ENCODE measurements around the gene TCF7L1. TPM values are rescaled to one million over a fixed set of nuclear protein-coding genes. Genes with fewer than 3 reads are reported as not detected.
"Not testable (repeated sequence)": the region's sequence is repeated elsewhere in the genome, so short reads cannot be mapped to it uniquely, and the experiment has no call there.

Gene TCF7L1
- polyA plus RNA-seq, 3 donors = 56.7 to 62.1 (median 58.2) TPM

DNA sequence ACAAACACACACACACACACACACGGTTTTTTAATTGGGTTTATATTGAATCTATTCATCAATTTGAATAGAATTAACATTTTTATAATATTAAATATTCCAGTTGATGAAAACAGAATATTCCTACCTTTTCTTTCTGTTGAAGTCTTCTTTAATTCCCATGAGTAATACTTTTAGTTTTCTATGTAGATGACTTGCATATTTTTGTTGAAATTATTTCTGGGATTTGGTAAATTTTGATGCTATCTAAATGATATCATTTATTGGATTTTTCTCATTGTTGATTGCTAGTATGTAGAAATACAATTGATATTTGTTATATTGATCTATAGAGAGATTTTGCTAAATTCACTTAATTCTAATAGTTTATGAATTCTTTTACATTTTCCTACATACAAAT lies 12.8 kb upstream of the TCF7L1 start:
- DNase-seq = no peak

DNA sequence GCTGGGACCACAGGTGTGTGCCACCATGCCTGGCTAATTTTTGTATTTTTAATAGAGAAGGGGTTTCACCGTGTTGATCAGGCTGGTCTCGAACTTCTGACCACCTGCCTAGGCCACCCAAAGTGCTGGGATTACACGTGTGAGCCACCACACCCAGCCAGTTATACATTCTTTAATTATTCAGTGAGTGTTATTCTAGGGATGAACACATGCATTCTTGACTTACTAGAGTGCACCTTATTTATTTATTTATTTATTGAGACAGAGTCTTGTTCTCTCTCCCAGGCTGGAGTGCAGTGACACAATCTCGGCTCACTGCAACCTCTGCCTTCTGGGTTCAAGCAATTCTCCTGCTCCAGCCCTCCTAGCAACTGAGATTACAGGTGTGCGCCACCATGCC lies 6.7 kb upstream of the TCF7L1 start:
- not testable (repeated sequence) for DNase-seq

DNA sequence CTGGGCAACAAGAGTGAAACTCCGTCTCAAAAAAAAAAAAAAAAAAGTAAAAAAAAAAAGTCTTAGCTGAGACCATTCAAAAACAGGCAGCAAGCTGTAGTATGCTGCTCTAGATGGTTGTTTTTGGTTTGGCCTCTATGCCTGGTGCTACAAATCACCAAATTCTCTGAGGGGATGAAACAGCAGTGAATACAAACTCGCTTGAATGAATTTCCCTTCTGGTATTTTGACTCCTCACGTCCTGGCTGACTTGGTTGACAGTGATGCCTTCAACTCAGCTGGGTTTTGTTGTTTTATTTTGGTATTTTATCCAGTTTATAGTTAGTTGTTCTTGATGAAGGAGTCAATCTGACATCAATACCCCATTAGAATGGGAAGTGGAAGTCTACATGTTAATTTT lies 3.3 kb upstream of the TCF7L1 start:
- DNase-seq = no peak

DNA sequence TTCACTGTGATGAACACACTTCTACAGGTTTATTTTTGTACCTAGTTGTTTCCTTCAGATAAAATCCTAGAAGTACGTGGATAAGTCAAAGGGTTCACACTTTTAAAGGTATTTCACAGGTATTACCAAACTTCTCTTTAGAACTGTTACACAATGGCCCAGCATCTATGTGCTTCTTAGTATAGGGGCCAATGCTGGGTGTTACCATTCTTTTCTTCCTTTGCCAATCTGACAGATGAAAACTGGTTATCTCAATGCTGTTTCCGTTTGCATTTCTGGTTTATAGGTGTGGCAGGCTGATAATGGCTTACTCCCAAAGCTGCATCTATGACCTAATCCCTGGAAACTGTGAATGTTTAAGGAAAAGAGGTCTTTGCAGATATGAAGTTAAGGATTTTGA lies 2.8 kb upstream of the TCF7L1 start:
- DNase-seq = no peak

DNA sequence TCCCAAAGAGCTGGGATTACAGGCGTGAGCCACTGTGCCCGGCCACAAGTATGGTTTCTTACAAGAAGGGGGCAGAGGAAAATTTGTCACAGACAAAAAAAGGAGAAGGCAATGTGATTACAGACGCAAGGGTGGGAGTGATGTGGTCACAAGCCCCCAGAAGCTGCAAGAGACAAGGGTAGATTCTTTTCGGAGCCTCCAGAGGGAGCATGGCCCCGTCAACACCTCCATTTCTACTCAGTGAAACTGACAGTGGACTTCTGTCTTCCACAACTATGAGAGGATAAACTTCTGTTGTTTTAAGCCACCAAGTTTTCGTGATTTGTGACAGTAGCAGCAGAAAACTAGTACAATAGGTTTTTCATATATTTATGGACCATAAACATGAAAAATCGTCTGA lies 2.1 kb upstream of the TCF7L1 start:
- DNase-seq = no peak

DNA sequence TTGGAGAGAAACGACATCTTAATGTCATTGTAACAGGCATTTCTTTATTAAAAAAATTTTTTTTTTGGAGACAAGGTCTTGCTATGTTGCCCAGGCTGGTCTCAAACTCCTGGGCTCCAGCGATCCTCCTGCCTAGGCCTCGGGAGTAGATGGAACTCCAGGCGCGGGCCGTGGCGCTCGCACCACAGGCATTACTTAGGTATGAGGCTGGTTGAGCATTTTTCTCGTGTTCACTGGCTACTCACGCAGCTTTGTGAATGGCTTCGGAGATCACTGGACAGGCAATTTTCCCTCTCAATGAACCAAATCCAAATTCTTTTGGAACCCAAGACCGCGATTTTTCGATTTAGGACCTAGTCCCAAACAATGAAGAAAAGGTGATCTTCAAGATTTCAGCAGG lies 795 bp upstream of the TCF7L1 start:
- DNase-seq = no peak

DNA sequence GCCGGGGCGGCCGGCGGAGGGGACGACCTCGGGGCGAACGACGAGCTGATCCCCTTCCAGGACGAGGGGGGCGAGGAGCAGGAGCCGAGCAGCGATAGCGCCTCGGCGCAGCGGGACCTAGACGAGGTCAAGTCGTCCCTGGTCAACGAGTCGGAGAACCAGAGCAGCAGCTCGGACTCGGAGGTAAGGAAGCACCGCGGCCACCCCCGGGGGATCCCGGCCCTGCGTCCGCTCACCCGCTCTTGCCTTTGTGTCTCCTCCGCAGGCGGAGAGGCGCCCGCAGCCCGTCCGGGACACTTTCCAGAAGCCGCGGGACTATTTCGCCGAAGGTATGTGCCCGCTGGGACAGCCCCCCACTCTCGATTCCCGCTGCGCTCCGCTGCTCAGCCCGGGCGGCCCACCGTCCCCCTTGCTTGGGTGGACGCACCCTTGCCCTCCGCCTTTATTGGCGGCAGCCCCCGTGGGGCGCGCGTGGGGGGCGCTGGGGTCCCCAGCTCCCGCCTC lies 611 bp downstream of the TCF7L1 start:
- DNase-seq = no peak

DNA sequence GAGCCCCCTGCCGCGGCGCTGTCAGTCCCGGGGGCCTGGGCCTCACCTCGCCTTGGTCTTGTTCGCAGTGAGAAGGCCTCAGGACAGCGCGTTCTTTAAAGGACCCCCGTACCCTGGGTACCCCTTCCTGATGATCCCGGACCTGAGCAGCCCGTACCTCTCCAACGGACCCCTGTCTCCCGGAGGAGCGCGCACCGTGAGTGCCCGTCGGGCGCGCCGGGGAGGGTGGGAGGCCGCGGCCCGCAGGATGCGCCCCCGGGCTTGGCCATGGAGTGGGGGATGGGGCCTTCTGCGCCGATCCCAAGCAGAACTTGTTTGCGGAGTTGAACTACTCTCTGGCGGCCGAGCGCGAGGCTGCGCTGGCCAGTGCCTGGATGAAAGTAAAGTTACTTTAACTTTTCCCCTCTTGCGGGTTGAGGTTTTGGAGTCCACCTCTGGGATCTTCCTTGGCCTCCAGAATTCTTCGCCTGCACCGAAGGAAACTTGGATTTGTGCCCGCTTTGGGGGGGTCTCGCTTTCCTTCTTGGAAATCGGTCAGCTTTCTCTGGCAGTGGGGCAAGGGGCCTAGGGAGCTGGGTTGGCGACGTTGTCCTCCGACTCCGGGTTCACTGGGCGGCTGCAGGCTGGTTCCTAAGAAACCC lies 1.2 kb downstream of the TCF7L1 start:
- DNase-seq = peak; percentile 67

DNA sequence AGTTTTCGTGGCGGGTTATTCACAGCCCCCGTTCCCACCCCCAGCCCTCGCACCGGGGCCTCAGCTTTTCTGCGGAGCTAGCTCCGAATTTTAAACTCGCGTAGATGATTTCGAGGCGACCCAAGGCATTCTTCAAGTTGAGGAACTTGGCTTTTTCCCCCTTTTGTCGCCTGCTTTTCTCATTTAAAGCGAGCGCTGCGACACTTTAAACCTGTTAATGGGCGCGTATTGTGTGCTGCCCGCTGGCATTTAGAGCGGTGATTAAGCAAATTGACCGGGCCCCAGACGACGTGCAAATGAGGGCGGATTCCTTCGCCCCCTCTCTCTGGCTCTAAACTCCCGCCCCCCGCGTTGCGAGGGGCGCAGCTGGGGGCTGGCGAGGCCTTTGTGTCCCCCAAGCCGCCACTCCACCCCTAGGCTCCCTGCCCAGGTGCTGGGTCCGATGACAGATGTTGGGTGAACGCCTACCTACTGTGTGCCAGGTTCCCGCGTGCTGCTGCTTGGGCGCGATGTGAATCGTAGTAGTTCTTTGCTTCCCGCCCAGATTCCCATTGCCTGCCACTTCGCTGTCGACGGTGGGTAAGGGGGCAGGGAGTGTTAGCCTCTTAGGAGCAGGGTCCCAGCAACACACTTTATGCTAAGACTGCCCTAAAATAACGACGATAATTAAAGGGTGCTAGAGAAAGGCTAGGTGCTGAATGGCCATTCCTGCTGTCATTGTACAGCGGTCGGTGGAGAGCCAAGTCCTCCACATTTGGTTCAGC lies 1.9 kb downstream of the TCF7L1 start:
- DNase-seq = no peak

DNA sequence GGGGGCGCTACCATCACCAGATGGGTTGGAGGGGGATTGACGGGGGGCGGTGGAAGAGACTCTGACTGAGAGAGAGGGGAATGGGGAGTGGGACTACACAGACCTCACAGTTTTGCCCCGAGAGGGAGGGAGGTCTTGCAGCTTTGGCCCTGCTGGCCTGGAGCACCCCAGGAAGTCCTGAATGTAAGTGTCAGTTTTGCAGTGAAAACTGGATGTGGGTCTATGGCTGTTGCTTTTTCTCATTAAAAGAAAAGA lies 2.4 kb downstream of the TCF7L1 start:
- DNase-seq = no peak

DNA sequence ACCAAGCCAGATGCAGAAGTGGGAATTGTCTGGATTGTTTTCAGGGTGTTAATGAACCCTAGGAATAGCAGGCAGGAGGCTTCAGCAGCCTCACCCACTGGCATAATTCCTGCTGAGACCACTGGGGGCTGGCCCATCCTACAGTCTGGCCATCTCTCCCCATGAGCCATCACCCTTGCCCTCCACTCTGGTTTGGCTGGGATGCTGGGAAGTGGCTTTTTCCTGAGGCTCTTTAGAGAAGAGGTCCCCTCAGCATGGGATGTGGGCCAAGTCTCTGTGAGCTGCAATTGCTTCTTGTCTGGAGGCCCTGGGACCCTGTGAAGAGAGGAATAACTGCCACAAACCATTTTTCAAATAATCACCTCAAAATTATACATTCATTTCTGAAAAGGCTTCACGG lies 4.0 kb downstream of the TCF7L1 start:
- DNase-seq = no peak

DNA sequence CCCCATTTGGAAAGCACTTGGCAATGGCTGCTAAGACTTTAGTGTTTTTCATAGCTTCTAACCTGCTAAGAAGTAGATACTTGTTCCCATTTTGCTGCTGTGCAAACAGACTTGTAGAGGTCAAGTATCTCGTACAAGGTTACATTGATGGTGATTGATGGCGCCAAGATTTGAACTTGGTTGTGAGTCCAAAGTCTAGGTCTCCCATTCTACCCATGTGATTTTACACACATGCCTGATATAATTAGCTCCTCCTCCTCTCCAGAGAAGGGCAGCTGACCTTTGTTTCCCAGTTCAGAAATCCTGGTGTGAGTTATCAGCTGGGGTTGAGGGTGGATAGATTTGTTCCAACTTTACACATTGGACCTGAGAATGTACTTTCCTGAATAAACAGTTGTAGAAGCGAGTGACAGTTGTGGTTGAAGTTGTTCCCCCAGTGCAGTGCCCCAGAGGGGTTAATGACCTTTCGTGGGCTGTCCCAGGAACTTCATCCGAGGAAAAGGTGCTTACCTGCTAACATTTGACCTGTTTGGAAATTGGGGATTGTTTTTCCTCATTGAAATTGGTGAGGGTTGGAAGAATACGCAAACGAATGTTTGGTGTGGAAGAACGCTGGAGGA lies 10.4 kb downstream of the TCF7L1 start:
- no peak for DNase-seq

DNA sequence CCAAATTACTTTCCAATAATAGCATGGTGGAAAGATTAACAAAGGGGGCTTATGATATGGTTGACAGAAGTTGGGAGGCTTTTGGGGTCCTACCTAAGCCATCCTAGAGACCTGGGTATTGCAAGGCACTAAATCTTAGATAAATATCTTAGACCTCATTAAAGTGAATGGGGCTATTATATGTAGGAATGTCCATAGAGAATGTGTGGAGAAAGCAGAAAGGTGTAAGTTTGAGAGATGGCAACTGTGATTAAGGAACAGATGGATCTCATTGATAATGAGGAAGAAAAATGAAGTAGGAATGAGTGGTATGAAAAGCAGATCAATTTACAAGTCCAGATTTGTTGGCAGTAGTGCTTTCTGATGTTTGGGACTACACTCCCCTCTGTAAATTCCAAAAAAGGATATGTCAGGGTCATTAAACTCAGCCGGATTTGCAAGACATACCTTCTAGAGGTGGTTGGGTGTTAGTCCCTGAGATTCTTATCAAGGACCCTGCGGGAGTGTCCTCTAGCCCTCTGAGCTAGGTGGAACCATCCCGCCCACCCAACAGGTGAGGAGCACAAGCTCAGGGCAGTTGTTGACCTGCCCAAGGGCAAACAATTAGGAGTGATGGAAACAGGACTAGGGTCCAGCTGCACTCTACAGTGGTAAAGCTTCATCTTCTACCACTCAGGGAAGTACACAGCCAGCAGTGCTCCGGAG lies 12.1 kb downstream of the TCF7L1 start:
- no peak for DNase-seq

DNA sequence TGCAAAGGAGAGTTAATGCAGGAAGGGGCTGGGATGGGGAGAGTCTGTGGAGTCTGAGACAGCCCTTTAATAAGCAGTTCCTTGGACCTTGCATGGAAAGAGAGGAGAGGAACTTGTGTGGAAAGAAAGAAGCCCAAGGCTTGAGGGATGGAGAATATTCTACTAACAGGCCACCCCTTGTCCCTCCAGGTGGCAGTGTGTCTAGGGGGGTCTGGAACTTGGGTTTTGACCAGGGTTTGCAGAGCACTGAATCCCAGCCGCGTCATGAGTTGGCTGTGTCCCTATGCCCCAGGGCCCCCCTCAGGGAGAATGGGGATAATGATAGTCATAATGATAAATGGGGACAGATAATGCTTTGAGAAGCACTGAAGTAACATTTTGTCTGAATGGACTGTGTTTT lies 15.0 kb downstream of the TCF7L1 start:
- no peak for DNase-seq

DNA sequence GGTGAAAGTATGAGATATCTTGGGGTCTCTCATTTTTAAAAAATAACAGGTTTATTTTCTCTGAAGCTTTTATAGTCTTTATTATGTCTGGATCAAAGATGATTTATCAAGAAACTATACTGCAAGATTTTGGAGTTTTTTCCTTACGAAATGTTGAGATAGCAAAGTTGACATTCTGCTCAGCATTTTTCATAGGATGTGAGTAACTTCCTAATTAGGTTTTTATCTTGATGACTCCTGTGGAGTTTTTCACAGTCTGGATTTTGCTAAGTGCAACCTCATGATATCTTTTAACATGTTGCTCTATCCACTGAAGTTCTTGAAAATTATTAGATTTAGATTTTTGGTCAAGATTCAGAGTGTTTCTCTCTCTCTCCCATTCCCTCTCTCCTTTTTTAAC lies 17.8 kb downstream of the TCF7L1 start:
- no peak for DNase-seq

DNA sequence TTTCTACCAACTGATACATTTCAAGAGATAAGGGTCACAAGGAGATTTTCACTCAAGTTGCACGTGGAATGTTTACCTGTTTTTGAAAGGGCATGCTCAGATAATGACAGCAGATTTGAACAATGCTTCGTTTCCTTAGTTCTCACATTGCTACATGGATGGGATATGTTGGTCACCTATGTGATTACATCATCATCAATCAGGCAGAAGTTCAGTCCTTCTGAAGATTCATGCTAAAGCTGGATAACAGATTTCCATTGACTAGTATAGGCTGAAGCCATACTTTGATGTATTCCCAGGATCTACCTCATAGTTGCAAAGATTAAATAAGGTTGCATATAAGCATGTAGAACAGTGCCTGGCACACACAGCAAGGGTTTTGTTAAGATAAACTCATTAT lies 19.7 kb downstream of the TCF7L1 start:
- DNase-seq = no peak

DNA sequence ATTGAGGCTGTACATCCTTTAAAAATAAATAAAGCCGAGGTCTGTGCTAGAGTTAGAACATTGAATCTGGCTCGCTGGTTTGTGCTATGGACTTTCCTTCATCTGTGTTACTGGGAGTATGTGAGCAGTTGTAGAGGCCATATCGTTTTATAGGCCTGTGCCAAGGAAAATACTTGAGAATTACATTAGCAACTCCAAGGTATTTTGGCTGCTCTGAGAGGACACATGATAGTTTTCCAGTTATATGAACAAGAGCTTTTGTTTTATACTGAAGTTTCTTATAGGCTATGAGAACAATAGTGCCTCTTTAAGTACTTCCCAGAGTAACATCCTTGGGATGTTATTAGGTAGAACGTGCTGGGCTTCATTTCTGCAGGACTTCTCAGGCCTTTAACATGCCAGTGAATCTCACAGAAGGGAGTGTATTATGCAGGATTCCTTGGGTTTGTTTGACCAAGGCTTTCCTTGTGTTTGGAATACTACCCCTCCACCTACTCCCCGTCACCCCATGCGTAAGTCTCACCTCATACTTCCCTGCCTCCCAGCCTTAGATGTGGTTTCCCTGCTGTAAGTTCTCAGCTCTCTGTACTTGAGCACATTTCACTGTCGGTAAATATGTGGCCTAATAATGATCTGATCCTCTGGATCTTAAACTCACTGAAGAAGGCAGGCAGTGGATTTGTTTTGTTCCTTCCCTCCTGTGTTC lies 21.0 kb downstream of the TCF7L1 start:
- DNase-seq = no peak

DNA sequence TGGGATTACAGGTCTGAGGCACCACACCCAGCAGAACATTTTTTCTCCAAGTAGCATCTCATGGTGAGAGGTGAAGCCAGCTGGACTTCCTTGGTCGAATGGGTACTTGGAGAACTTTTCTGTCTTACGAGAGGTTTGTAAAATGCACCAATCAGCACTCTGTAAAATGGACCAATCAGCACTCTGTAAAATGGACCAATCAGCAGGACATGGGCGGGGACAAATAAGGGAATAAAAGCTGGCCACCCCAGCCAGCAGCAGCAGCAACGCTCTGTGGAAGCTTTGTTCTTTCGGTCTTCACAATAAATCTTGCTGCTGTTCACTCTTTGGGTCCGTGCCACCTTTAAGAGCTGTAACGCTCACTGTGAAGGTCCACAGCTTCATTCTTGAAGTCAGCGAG lies 21.9 kb downstream of the TCF7L1 start:
- not testable (repeated sequence) for DNase-seq

DNA sequence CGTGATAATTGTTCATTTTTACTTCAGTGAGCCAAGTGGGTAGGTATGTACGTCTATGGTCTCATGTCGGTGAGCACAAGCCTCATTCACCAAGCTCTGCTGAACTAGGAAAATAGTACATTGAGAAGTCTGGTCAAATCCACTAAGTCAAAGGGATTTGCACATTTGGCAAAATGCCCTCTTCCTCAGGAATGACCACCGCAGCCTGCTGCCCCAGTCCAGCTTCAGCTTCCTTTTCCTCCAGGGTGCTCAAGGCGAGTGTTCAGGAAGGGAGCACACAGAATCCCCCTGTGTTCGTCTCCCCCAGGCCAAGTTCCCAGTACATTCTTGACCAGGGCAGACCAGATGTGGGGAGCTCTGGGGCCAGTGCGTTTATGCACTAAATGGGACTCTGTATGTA lies 23.0 kb downstream of the TCF7L1 start:
- DNase-seq = no peak

DNA sequence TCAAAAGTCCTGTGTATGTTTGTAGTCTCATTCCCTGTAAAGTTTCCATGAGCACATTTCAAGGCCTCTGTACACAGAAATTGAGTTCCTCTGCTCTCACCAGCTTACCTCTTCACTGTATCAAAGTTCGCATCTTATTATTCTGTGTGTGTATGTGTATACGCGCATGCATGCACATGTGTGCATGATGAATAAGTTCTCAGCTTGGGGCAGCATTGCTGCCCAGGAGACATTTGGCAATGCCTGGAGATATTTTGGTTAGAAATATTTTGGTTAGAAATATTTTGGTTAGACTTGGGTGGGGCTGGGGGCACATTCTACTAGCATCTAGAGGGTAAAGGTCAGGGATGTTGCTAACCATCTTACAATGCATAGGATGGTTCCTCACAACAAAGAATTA lies 23.4 kb downstream of the TCF7L1 start:
- no peak for DNase-seq

DNA sequence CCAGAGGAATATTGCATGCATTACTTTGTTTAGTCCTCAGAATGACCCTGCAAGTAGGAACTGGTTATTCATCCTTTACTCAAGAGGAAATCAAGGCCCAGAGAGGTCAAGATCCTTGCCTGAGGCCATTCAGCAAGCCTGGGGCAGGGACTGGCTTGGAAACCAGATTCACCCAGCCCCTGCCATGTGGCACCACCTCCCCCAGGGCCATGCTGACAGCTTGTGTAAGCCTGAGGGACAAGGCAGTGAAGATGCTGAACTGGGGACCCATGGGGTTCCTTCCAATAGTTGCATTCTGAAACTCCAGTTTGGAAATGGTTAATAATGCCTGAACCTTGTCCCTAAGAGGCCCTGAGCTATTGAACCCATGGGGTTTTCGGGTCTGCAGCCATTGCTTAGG lies 24.2 kb downstream of the TCF7L1 start:
- DNase-seq = no peak

DNA sequence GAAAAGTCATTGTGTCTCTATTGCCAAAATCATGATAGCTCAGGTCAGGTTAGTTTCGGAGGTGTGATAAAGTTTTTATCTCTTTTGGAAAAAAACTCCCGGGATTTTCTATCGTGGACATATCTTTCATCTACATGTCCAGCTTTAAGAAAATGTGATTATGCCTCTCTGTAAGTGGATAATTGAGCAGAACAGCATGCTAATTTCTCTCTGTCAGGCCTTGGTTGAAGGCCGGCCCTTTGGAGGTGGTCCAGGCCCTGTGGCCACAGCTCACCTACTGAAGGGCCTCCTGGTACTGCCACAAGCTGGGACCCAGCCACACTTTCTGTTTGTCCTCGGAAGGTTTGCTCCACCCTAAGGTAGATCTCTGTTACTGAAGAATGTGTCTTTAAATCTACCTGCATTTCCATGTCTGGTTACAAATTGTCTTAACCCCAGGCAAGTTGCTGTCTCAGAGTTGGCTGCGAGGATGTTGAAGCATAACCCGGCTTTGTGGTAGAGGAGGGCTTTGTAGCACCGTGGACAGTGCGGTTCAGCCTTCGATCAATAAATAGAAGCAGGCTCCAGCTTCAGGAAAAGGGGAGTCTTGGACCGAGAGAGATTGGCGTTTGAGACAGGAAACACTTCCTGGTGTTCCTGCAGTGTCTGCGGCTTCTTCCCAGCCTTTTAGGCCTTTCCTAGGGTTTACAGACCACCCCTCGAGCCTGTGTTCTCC lies 25.5 kb downstream of the TCF7L1 start:
- no peak for DNase-seq
